Activated naive CD4-positive, alpha-beta T cell treated with anti-CD3 and anti-CD28 coated beads, Interleukin-2, amount 50 U/mL, for 24 hours (primary cell): ENCODE results near the gene PATJ.
"Not testable (repeated sequence)": the region's sequence is repeated elsewhere in the genome, so short reads cannot be mapped to it uniquely, and the experiment has no call there.

ENCODE experiments used
- H3K27ac Mint-ChIP-seq: one replicate; pipeline ENCODE4 v1.8.0; 2021; ENCODE audit warnings: mild to moderate bottlenecking, mixed read lengths
- H3K27me3 Mint-ChIP-seq: one replicate; pipeline ENCODE4 v1.8.0; 2021; ENCODE audit warnings: mixed read lengths
- H3K36me3 Mint-ChIP-seq: one replicate; pipeline ENCODE4 v1.8.0; 2021; ENCODE audit warnings: mixed read lengths
- H3K4me1 Mint-ChIP-seq: one replicate; pipeline ENCODE4 v1.8.0; 2021; ENCODE audit warnings: mixed read lengths
- H3K4me3 Mint-ChIP-seq: one replicate; pipeline ENCODE4 v1.8.0; 2021; ENCODE audit warnings: mild to moderate bottlenecking, mixed read lengths
- H3K9me3 Mint-ChIP-seq: one replicate; pipeline ENCODE4 v1.8.0; 2021; ENCODE audit warnings: mixed read lengths

The PATJ gene

DNA sequence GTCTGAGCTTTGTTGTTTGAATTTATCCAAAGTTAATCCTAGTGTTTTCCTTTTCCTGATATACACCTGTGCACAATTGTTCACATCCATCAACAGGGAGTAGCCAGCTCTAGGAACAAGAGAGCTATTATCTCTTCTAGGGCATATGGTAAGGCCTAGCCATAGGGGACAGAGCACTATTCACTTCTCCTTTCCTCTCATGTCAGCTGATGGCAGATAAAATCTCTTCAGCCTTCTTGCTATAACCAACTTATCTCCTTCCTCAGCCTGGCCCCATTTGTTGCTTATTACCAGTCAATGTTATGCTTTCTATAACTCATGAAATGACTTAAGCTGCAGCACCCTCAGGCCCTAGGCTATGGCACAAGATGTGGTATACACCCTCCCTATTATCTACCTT, 38.9 kb downstream of the PATJ start:
- Mint-ChIP-seq H3K27me3 (no peaks in the 10 kb centered on the region), H3K27ac (peak overlapping the region; percentile 30), H3K36me3 (peaks cover 9% of the 10 kb centered on the region), H3K4me1 (peaks cover 50% of the 10 kb centered on the region), H3K4me3 (no peak overlapping the region), H3K9me3 (no peaks in the 10 kb centered on the region)

DNA sequence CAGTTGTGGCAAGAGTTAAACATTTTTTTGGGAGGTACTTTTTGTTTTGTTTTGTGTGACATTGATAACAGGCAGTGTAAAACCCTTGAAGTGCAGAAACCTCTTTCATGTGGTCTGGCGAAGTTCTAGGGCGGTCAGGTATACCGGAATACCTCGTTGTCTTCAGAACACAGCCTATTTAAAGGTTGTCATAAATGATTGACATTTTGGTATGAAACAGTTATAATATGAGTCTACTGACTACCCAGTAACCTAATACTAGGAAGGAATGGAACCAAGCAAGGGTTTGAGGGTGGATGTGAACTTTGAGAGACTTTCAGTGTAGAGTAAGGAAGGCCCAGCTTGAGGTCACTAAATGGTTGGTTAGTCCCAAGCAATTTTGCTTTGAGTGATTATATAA, 40.5 kb downstream of the PATJ start:
- Mint-ChIP-seq H3K4me3 (peak overlapping the region; percentile 62), H3K4me1 (peaks cover 58% of the 10 kb centered on the region), H3K27ac (peak overlapping the region; percentile 52), H3K36me3 (peaks cover 18% of the 10 kb centered on the region), H3K27me3 (no peaks in the 10 kb centered on the region), H3K9me3 (no peaks in the 10 kb centered on the region)

DNA sequence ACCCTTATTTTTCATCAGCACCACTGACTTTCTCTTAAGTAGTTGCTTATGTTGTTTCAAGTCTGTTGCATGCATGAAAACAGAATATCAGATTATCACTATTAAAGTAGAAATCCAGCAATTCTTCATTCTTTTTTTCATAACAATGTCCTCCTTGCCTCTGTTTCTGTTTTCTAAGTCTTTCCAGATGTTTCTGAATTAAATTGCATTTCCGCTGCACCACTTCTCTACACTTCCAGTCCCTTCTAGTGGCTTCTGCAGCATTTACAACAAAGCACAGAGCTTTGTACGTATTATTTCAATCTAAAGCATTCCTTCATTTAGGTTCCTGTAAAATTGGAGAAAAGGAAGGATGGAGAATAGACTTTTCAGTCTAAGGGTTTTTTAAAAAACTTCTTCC, 42.4 kb downstream of the PATJ start:
- no peaks in the 10 kb centered on the region for H3K9me3 Mint-ChIP-seq
- no peak overlapping the region for H3K4me3 Mint-ChIP-seq
- H3K27me3 Mint-ChIP-seq, result no peaks in the 10 kb centered on the region
- no peak overlapping the region for H3K27ac Mint-ChIP-seq
- peaks cover 17% of the 10 kb centered on the region for H3K36me3 Mint-ChIP-seq
- peaks cover 52% of the 10 kb centered on the region for H3K4me1 Mint-ChIP-seq

- no peaks in the 10 kb centered on the region for H3K9me3 Mint-ChIP-seq
- peaks cover 9% of the 10 kb centered on the region for H3K4me1 Mint-ChIP-seq
- H3K4me3 Mint-ChIP-seq, result no peak overlapping the region
- H3K36me3 Mint-ChIP-seq, result peaks cover 21% of the 10 kb centered on the region
- no peak overlapping the region for H3K27ac Mint-ChIP-seq
- no peaks in the 10 kb centered on the region for H3K27me3 Mint-ChIP-seq
Observed at GRCh38 chr1:61790837-61791236, 48.6 kb downstream of the PATJ start.

DNA sequence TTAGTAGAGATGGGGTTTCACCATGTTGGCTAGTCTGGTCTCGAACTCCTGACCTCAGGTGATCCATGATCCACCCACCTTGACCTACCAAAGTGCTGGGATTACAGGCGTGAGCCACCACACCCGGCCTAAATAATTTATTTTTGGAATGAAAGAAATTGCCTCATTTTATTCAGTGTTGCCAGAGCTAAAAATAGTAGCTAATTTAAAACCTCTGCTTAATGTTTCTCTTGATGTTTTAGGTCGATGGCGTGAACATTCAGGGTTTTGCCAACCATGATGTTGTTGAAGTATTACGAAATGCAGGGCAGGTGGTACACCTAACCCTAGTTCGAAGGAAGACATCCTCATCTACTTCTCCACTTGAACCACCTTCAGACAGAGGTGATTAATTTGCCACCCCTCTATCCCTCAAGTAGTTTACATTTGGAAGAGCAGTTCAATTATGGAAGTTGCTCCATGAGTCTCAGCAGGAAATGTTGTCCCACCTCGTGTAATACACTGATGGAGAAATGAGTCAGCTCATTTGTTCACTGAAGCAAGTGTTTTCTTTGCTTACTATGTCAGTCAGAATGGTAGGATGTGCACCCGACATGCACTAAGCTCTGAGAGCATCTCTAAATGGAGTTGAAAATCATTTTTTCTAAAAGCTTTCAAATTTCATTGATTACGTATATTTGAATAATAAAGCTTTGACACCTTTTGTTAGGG, 54.9 kb downstream of the PATJ start:
- peaks cover 25% of the 10 kb centered on the region for H3K36me3 Mint-ChIP-seq
- H3K27me3 Mint-ChIP-seq, result no peaks in the 10 kb centered on the region
- no peak overlapping the region for H3K27ac Mint-ChIP-seq
- no peak overlapping the region for H3K4me3 Mint-ChIP-seq
- H3K9me3 Mint-ChIP-seq, result no peaks in the 10 kb centered on the region
- no peaks in the 10 kb centered on the region for H3K4me1 Mint-ChIP-seq

DNA sequence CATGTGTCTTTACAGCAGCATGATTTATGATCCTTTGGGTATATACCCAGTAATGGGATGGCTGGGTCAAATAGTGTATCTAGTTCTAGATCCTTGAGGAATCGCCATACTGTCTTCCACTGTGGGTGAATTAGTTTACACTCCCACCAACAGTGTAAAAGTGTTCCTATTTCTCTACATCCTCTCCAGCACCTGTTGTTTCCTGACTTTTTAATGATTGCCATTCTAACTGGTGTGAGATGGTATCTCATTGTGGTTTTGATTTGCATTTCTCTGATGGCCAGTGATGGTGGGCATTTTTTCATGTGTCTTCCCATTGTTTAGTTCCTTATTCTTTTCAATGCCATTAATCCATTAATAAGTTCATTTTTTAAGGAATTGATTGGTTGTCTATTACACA, 58.8 kb downstream of the PATJ start:
- not testable (repeated sequence) for H3K27me3 Mint-ChIP-seq, H3K4me3 Mint-ChIP-seq, H3K9me3 Mint-ChIP-seq, H3K4me1 Mint-ChIP-seq, H3K27ac Mint-ChIP-seq
- H3K36me3 Mint-ChIP-seq, result peaks cover 28% of the 10 kb centered on the region

- Mint-ChIP-seq H3K36me3 (peaks cover 11% of the 10 kb centered on the region), H3K27me3 (no peaks in the 10 kb centered on the region), H3K4me1 (no peaks in the 10 kb centered on the region)
Observed at GRCh38 chr1:61807606-61808140, 65.4 kb downstream of the PATJ start.

GRCh38 chr1:61808321-61808720, 66.0 kb downstream of the PATJ start:
- no peak overlapping the region for H3K27ac Mint-ChIP-seq
- H3K9me3 Mint-ChIP-seq, result no peaks in the 10 kb centered on the region
- H3K4me3 Mint-ChIP-seq, result no peak overlapping the region
- H3K36me3 Mint-ChIP-seq, result peaks cover 11% of the 10 kb centered on the region
- no peaks in the 10 kb centered on the region for H3K27me3 Mint-ChIP-seq
- no peaks in the 10 kb centered on the region for H3K4me1 Mint-ChIP-seq

More at GRCh38 chr1:61807606-61808140, 65.4 kb downstream of the PATJ start:
- H3K9me3 Mint-ChIP-seq, result no peaks in the 10 kb centered on the region
- no peak overlapping the region for H3K27ac Mint-ChIP-seq
- H3K4me3 Mint-ChIP-seq, result no peak overlapping the region

DNA sequence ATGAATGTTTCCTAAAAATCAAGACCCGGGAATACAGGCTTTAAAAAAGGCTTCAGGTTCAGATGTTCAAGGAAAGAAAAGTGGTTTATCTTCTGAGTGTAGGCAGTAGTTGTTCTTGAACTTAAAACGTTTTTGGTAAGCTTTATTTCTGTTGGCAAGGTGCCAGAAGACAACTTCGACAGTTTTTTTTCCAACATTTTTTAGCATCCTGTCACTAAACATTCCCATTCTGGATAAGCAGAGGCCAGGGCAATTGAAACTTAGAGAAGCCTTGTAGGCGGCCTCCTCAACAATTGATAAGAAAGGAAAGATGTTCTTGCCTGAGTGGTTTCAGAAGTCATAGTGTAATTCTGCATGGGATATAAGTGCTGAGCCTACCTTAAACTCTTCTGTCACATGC, 66.7 kb downstream of the PATJ start:
- Mint-ChIP-seq H3K9me3 (no peaks in the 10 kb centered on the region), H3K36me3 (peaks cover 11% of the 10 kb centered on the region), H3K4me1 (no peaks in the 10 kb centered on the region)

GRCh38 chr1:61812916-61813315, 70.6 kb downstream of the PATJ start:
- Mint-ChIP-seq H3K27me3 (no peaks in the 10 kb centered on the region), H3K9me3 (no peaks in the 10 kb centered on the region), H3K36me3 (peaks cover 6% of the 10 kb centered on the region)

More for the DNA sequence above, 66.7 kb downstream of the PATJ start:
- H3K27ac Mint-ChIP-seq, result no peak overlapping the region
- H3K27me3 Mint-ChIP-seq, result no peaks in the 10 kb centered on the region
- no peak overlapping the region for H3K4me3 Mint-ChIP-seq

DNA sequence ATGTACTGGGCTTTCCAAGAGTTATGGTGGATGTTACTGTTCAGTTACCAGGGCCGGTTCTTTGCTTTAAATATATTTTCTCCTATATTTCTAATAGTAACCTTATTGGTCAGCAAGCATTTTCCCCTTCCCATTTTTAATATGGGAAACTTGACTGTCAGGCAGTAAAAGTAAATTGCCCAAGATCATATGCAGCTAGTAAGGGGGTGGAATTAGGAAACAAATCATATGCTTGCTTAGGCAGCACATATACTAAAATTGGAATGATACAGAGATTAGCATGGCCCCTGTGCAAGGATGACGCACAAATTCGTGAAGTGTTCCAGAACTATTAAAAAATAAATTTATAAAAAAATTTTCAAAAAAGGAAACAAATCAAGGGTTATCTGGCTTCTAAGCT, 73.9 kb downstream of the PATJ start:
- Mint-ChIP-seq H3K4me1 (no peaks in the 10 kb centered on the region), H3K4me3 (no peak overlapping the region), H3K9me3 (no peaks in the 10 kb centered on the region), H3K36me3 (peaks cover 11% of the 10 kb centered on the region), H3K27ac (no peak overlapping the region), H3K27me3 (no peaks in the 10 kb centered on the region)

More at GRCh38 chr1:61812916-61813315, 70.6 kb downstream of the PATJ start:
- Mint-ChIP-seq H3K27ac (no peak overlapping the region), H3K4me1 (no peaks in the 10 kb centered on the region), H3K4me3 (no peak overlapping the region)

DNA sequence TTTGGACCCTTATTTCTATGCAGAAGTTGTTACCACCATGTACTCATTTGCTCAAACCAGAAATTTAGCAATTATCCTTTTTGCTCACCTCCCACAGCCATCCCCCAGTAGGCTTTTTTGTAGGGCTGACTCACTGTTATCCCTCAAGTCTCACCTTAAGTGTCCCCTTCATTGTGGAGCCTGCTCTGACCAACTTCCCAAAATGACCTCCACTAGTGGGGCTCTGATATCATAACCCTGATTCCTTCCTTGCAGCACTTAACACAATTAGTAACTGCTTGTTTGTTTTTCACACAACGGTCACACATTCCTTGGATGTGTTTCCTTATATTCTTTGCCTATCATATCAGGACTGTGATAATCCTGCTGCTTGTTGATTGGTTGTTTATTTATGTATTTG, 76.7 kb downstream of the PATJ start:
- H3K27ac Mint-ChIP-seq, result no peak overlapping the region
- H3K9me3 Mint-ChIP-seq, result no peaks in the 10 kb centered on the region
- H3K27me3 Mint-ChIP-seq, result no peaks in the 10 kb centered on the region
- H3K4me1 Mint-ChIP-seq, result no peaks in the 10 kb centered on the region
- no peak overlapping the region for H3K4me3 Mint-ChIP-seq
- H3K36me3 Mint-ChIP-seq, result peaks cover 20% of the 10 kb centered on the region

DNA sequence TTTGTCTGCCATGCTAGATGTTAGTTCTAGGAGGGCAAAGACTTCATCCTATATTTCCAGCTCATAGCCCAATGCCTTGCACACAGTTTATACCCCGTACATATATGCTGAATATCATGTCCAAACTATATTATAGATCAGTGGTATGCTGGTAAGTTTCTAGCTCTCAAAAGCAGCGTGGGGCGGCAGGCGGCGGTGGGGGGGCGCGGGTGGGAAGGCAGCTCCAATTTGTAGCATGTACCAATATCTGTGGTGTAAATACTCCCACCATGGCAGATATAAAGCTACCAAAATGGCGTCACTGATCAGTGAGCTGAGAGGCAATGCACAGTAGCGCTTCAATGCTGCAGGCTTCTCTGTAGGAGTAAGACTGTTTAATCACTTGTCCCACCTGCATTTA, 77.1 kb downstream of the PATJ start:
- H3K4me1 Mint-ChIP-seq, result no peaks in the 10 kb centered on the region
- no peak overlapping the region for H3K27ac Mint-ChIP-seq
- no peaks in the 10 kb centered on the region for H3K27me3 Mint-ChIP-seq
- peaks cover 20% of the 10 kb centered on the region for H3K36me3 Mint-ChIP-seq
- no peak overlapping the region for H3K4me3 Mint-ChIP-seq
- H3K9me3 Mint-ChIP-seq, result no peaks in the 10 kb centered on the region

GRCh38 chr1:61825393-61825792, 83.1 kb downstream of the PATJ start:
- Mint-ChIP-seq H3K4me3 (no peak overlapping the region), H3K4me1 (no peaks in the 10 kb centered on the region), H3K36me3 (peaks cover 35% of the 10 kb centered on the region), H3K27ac (no peak overlapping the region), H3K9me3 (no peaks in the 10 kb centered on the region), H3K27me3 (no peaks in the 10 kb centered on the region)

- H3K27ac Mint-ChIP-seq, result no peak overlapping the region
- no peaks in the 10 kb centered on the region for H3K4me1 Mint-ChIP-seq
- H3K4me3 Mint-ChIP-seq, result no peak overlapping the region
- H3K36me3 Mint-ChIP-seq, result peaks cover 23% of the 10 kb centered on the region
- no peaks in the 10 kb centered on the region for H3K9me3 Mint-ChIP-seq
- H3K27me3 Mint-ChIP-seq, result no peaks in the 10 kb centered on the region
Observed at GRCh38 chr1:61828805-61829204, 86.5 kb downstream of the PATJ start.

GRCh38 chr1:61836649-61837048, 94.4 kb downstream of the PATJ start:
- H3K27me3 Mint-ChIP-seq, result no peaks in the 10 kb centered on the region
- no peak overlapping the region for H3K4me3 Mint-ChIP-seq
- peaks cover 4% of the 10 kb centered on the region for H3K4me1 Mint-ChIP-seq
- no peaks in the 10 kb centered on the region for H3K9me3 Mint-ChIP-seq
- H3K27ac Mint-ChIP-seq, result no peak overlapping the region
- peaks cover 11% of the 10 kb centered on the region for H3K36me3 Mint-ChIP-seq

DNA sequence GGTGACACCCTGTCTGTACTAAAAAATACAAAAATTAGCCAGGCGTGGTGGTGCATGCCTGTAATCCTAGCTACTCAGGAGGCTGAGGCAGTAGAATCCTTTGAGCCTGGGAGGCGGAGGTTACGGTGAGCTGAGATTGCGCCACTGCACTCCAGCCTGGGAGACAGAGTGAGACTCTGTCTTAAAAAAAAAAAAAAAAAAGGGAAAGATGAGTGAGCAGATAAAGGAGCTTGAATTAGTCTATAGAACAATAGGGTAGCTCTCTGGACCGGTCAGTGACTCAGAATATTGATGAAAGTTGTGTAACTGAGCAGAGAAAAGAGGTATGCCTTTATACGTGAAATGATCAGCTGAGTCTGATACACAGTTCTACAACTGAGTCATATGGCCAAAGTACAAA, 95.3 kb downstream of the PATJ start:
- H3K27me3 Mint-ChIP-seq, H3K9me3 Mint-ChIP-seq, H3K27ac Mint-ChIP-seq, H3K4me1 Mint-ChIP-seq, H3K4me3 Mint-ChIP-seq: not testable (repeated sequence)
- peaks cover 11% of the 10 kb centered on the region for H3K36me3 Mint-ChIP-seq
